Pancreas (tissue), 10 donors: ENCODE results near the gene TMEM63A. TPM values are rescaled to one million over a fixed set of nuclear protein-coding genes. Genes with fewer than 3 reads are reported as not detected.
A peak's percentile ranks its signal among the peaks of the same experiment; 100 is the strongest.

Source experiments
- ATAC-seq, 4 donors: fragments of 200-7000 bp; cut with Tn5 transposase; one replicate each; pipeline versions ENCODE4 v1.8.0 to v1.9.1; 2020; ENCODE audit warnings: mild to moderate bottlenecking in 4 of 4, moderate library complexity in 4 of 4
- DNase-seq, 6 donors: peaks; one replicate each; pipeline ENCODE4 v3.0.0-alpha.2; 2020
- FAIRE-seq: peaks from 2 replicates; lab custom pipeline; 2012; peaks lifted over from hg19 to GRCh38; lab: Jason Lieb, UNC
- H3K27ac ChIP-seq, 4 donors: fragments of 200-600 bp; sonication (generic); 1 replicate in 3 of 4; 2 replicates in 1 of 4; pipeline versions ENCODE4 v1.5.0 to v1.8.0; 2020
- H3K27me3 ChIP-seq, 4 donors: fragments of 200-600 bp; one replicate each; pipeline ENCODE4 v1.8.0; 2021
- H3K36me3 ChIP-seq, 3 donors: fragments of 200-600 bp; sonication (generic) in 1 of 3; one replicate each; pipeline versions ENCODE4 v1.5.0 to v1.8.0; 2020 to 2021
- H3K4me1 ChIP-seq, 3 donors: fragments of 200-600 bp; one replicate each; pipeline ENCODE4 v1.8.0; 2021
- H3K4me3 ChIP-seq, 4 donors: fragments of 200-600 bp; sonication (generic) in 2 of 4; one replicate each; pipeline versions ENCODE4 v1.5.0 to v1.8.0; 2020 to 2021
- H3K9me3 ChIP-seq, 4 donors: fragments of 200-600 bp; one replicate each; pipeline ENCODE4 v1.8.0; 2021
- WGBS, 2 donors: extraction: QIAGEN DNeasy Blood & Tissue Kit; methylation state at CpG; one replicate each; pipeline ENCODE4 v1.1.7; 2013; 5-methylcytosine and 5-hydroxymethylcytosine counted together
- intact Hi-C, 3 donors: fragments of 100-400 bp; cut with DNase I; formaldehyde crosslinking; loops; one replicate each; pipeline versions ENCODE4 v1.11.1 to v1.14.2; 2022
- polyA plus RNA-seq, 2 donors: library from polyadenylated mRNA; stranded (reverse); fragments of 200-250 nt; gene quantifications; one replicate each; pipeline ENCODE4 v1.2.3, GENCODE V29; 2013
- total RNA-seq, 6 donors: library from RNA; stranded (reverse); fragmentation: NEBNext Ultra II Directional in 4 of 6; extraction: Animal tissue kit (Norgen Biotek cat#: 25700) in 4 of 6; gene quantifications; one replicate each; pipeline versions ENCODE4 v1.2.1 to v1.2.4, GENCODE V29; 2021 to 2023
- TF ChIP-seq, protein P1 (sequence below), 4 donors: fragments of 200-600 bp; sonication (generic) in 3 of 4; IDR thresholded peaks; one replicate each; pipeline versions ENCODE4 v1.5.0 to v1.8.0; 2021; ENCODE audit warnings: antibody characterized with exemption in 4 of 4
- donor health status: healthy with polysubstance abuse.
- donor health status: DM: no; HTN: no; CAD: no; lungs with moderate emphysema.
- donor health status: DM: no; HTN: no; CAD: no.
- donor health status: control.
- donor health status: control.
- donor health status: Bipolar disorder and iron deficiency.
- donor health status: DM: yes; HTN: yes; CAD: no.
- donor health status: DM: no; HTN: no; CAD: no.
- donor health status: DM: no; HTN: no; CAD: no.
- donor health status: DM: yes; HTN: yes; CAD: no.

TMEM63A gene
- total and polyA plus RNA-seq, 8 donors: 56.3 to 185 (median 84.0) TPM

DNA sequence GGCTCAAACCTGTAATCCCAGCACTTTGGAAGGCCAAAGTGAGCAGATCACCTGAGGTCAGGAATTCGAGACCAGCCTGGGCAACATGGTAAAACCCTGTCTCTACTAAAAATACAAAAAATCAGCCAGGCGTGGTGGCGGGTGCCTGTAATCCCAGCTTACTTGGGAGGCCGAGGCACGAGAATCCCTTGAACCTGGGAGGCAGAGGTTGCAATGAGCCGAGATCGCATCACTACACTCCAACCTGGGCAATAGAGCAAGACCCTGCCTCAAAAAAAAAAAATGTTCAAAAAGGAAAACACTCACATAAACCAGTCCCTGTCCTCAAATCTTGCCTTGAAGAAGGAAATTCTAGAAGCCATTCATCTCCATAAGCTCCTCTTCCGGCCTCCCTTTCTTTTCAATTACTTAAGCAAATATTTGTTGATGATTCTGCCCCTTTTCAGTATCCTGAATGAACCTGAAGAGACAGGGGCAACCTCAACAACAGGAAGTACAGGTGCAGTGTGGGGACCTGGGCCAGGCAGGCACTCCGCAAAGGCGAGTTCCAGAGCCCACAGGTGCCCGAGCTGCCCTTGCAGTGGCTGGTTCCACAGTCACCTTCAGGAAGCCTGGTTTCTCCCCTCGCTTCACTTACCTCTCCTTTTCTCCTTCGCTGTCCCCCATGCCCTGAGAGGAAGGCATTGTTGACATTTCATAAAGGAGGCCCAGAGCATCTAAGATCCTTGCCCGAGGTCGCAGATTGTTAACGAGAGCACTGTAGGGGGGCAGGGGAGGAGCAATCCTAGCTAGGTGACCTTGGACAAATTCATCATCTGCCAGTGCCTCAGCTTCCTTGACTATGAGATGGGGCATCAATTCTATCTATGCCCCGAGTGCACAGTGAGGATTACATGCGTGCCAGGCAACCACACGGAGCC, 15.7 kb upstream of the TMEM63A start:
- WGBS, 2 donors: 82 to 89% methylated on average over 19 of the region's 19 CpGs
- ATAC-seq (peak in 2 of 4 donors; percentile 25 to 36), FAIRE-seq (no peak), DNase-seq (no peak)
- TF ChIP-seq, protein P1, sequence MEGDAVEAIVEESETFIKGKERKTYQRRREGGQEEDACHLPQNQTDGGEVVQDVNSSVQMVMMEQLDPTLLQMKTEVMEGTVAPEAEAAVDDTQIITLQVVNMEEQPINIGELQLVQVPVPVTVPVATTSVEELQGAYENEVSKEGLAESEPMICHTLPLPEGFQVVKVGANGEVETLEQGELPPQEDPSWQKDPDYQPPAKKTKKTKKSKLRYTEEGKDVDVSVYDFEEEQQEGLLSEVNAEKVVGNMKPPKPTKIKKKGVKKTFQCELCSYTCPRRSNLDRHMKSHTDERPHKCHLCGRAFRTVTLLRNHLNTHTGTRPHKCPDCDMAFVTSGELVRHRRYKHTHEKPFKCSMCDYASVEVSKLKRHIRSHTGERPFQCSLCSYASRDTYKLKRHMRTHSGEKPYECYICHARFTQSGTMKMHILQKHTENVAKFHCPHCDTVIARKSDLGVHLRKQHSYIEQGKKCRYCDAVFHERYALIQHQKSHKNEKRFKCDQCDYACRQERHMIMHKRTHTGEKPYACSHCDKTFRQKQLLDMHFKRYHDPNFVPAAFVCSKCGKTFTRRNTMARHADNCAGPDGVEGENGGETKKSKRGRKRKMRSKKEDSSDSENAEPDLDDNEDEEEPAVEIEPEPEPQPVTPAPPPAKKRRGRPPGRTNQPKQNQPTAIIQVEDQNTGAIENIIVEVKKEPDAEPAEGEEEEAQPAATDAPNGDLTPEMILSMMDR (IDR thresholded peaks at IDR 0.05): no peak
- Histone ChIP-seq H3K4me3 (no peak overlapping the region), H3K27me3 (no peaks in the 10 kb centered on the region), H3K36me3 (no peaks in the 10 kb centered on the region), H3K9me3 (no peaks in the 10 kb centered on the region), H3K27ac (peak overlapping the region; percentile 5 to 87 (median 52)), H3K4me1 (peaks cover 0 to 17% (median 12%) of the 10 kb centered on the region in 3 donors)
- intact Hi-C loops: no loop called here

DNA sequence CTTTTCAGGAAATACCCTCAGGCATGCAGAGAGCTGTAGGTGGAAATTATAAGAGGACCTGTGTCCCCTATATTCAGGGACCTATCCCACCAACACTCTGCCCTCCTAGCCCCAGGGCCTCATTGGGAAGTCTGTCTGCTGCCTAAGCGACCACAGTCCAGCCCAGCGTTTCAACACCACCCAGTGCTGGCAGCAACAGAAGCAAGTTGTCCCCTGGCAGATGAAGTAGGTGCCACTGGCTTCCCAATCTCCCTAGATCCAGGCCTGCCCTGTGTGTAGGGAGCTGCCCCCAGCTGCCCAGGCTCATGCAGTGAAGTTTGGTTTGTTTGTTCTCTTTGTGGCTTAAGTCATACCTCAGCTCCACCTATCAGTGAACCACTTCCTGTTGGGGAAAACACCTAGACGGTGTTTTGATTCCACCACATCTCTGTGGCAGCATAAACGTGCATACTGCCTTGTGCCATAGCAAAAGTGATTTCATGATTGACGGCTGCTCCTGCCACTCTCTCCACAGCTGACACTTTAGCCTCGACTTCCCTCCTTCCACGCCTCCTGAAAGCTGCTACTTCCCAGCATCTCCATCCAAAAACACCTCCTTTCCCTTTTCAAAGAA, 14.9 kb upstream of the TMEM63A start:
- TF ChIP-seq, protein P1 (IDR thresholded peaks at IDR 0.05): no peak
- H3K4me1 ChIP-seq: peaks cover 0 to 18% (median 18%) of the 10 kb centered on the region in 3 donors
- intact Hi-C loops: no loop called here
- DNase-seq (peak in 4 of 6 donors; percentile 52 to 61 (median 54)), FAIRE-seq (no peak), ATAC-seq (peak; percentile 92 to 99 (median 98))
- WGBS, 2 donors: 40 to 44% methylated on average over 7 of the region's 7 CpGs
- H3K27me3 ChIP-seq: no peaks in the 10 kb centered on the region
- H3K4me3 ChIP-seq: no peak overlapping the region
- H3K9me3 ChIP-seq: no peaks in the 10 kb centered on the region
- no peaks in the 10 kb centered on the region for H3K36me3 ChIP-seq
- H3K27ac ChIP-seq: peak overlapping the region; percentile 23 to 87 (median 72)

- no peaks in the 10 kb centered on the region for H3K27me3 ChIP-seq
- peak overlapping the region; percentile 23 to 87 (median 72) for H3K27ac ChIP-seq
These were observed 14.3 kb upstream of the TMEM63A start for GRCh38 chr1:225896494-225896893.

DNA sequence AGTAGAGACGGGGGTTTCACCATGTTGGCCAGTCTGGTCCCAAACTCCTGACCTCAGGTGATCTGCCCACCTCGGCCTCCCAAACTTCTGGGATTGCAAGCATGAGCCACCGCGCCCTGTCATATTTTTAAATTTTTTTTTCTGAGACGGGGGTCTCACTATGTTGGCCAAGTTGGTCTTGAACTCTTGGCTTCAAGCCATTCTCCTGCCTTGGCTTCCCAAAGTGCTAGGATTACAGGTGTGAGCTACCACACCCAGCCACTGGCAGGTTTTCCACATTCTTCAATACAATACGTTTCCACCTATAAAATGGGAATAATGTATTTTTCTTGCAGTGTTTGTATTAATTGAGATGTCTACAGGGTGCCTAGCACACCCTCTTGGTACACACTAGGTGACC, 10.1 kb upstream of the TMEM63A start:
- WGBS, 2 donors: 83 to 93% methylated on average over 6 of the region's 6 CpGs
- Histone ChIP-seq H3K27me3 (no peaks in the 10 kb centered on the region), H3K4me1 (peaks cover 28 to 44% (median 34%) of the 10 kb centered on the region in 3 donors), H3K9me3 (no peaks in the 10 kb centered on the region), H3K4me3 (no peak overlapping the region), H3K36me3 (no peaks in the 10 kb centered on the region), H3K27ac (peak overlapping the region; percentile 83 to 94 (median 86))
- FAIRE-seq (no peak), DNase-seq (no peak), ATAC-seq (no peak)
- TF ChIP-seq, protein P1 (IDR thresholded peaks at IDR 0.05): no peak
- intact Hi-C loops: no loop called here

More at GRCh38 chr1:225896494-225896893, 14.3 kb upstream of the TMEM63A start:
- Histone ChIP-seq H3K4me1 (peaks cover 5 to 24% (median 24%) of the 10 kb centered on the region in 3 donors), H3K36me3 (no peaks in the 10 kb centered on the region), H3K4me3 (no peak overlapping the region), H3K9me3 (no peaks in the 10 kb centered on the region)
- intact Hi-C loops: no loop called here
- FAIRE-seq (no peak), ATAC-seq (no peak), DNase-seq (no peak)
- WGBS, 2 donors: 58 to 64% methylated on average over 5 of the region's 5 CpGs
- TF ChIP-seq, protein P1 (IDR thresholded peaks at IDR 0.05): no peak
